RPMI8226 (cell line): ENCODE results near the gene SLC25A45.
"Not testable (repeated sequence)": the region's sequence is repeated elsewhere in the genome, so short reads cannot be mapped to it uniquely, and the experiment has no call there.

Experiments
- DNase-seq: peaks from one replicate; pipeline ENCODE4 v3.0.0-alpha.2; 2015

Gene SLC25A45

GRCh38 chr11:65420979-65421793 is 38.7 kb upstream of the SLC25A45 start:
- DNase-seq, result peak; percentile 93

GRCh38 chr11:65420506-65420905 is 38.1 kb upstream of the SLC25A45 start:
- peak; percentile 15 for DNase-seq

GRCh38 chr11:65419772-65420481 is 37.5 kb upstream of the SLC25A45 start:
- peak; percentile 99 for DNase-seq

GRCh38 chr11:65419460-65419771 is 37.0 kb upstream of the SLC25A45 start:
- no peak for DNase-seq

GRCh38 chr11:65418681-65419459 is 36.4 kb upstream of the SLC25A45 start:
- peak; percentile 99 for DNase-seq

- DNase-seq, result no peak
These were observed 35.9 kb upstream of the SLC25A45 start for GRCh38 chr11:65418431-65418680.

- DNase-seq, result peak; percentile 83
These were observed 35.4 kb upstream of the SLC25A45 start for GRCh38 chr11:65417702-65418430.

- peak; percentile 58 for DNase-seq
These were observed 34.6 kb upstream of the SLC25A45 start for GRCh38 chr11:65416841-65417701.

GRCh38 chr11:65416341-65416824 is 33.9 kb upstream of the SLC25A45 start:
- peak; percentile 94 for DNase-seq

GRCh38 chr11:65415499-65416340 is 33.3 kb upstream of the SLC25A45 start:
- no peak for DNase-seq

- no peak for DNase-seq
These were observed 32.5 kb upstream of the SLC25A45 start for GRCh38 chr11:65414776-65415498.

- not testable (repeated sequence) for DNase-seq
These were observed 30.7 kb upstream of the SLC25A45 start for GRCh38 chr11:65413077-65413664.

- DNase-seq, result no peak
These were observed 30.0 kb upstream of the SLC25A45 start for GRCh38 chr11:65412271-65413076.

- no peak for DNase-seq
These were observed 29.2 kb upstream of the SLC25A45 start for GRCh38 chr11:65411681-65412070.

GRCh38 chr11:65410936-65411680 is 28.7 kb upstream of the SLC25A45 start:
- DNase-seq, result no peak

GRCh38 chr11:65404638-65405339 is 22.3 kb upstream of the SLC25A45 start:
- DNase-seq, result no peak

GRCh38 chr11:65404210-65404609 is 21.8 kb upstream of the SLC25A45 start:
- DNase-seq, result no peak
